PC-9 (cell line): ENCODE data around the gene DNAJC3. TPM values are rescaled to one million over a fixed set of nuclear protein-coding genes. Genes with fewer than 3 reads are reported as not detected.
"Not testable (repeated sequence)": the region's sequence is repeated elsewhere in the genome, so short reads cannot be mapped to it uniquely, and the experiment has no call there.

ENCODE experiments used
- BruUV-seq: library from RNA; stranded (reverse); fragments of 400-500 nt; replicated peaks from 2 replicates; lab custom pipeline; 2021; lab: Mats Ljungman, UMichigan
- CTCF ChIA-PET: fragments of 300-600 bp; sonication (Branson Sonifier 250); formaldehyde crosslinking; loops from one replicate; lab custom pipeline; 2022; ENCODE audit warnings: antibody characterized with exemption; lab: Charles Lee
- POLR2A ChIA-PET: fragments of 300-600 bp; sonication (Branson Sonifier 250); formaldehyde crosslinking; loops from one replicate; lab custom pipeline; 2022; ENCODE audit warnings: antibody characterized with exemption; ENCODE audit not compliant: unreplicated experiment; lab: Charles Lee
- DNase-seq, 2 experiments: peaks; one replicate each; pipeline versions ENCODE4 v3.0.0 to v3.0.0-alpha.2; 2015 to 2022; ENCODE audit warnings: mixed read lengths in 1 of 2
- H2AFZ ChIP-seq: fragments of 200-600 bp; sonication (generic); 2 replicates; pipeline ENCODE4 v1.8.1; 2017; ENCODE audit warnings: antibody characterized with exemption
- H3F3A ChIP-seq: fragments of 200-600 bp; sonication (generic); 2 replicates; pipeline ENCODE4 v1.8.1; 2017; ENCODE audit warnings: antibody characterized with exemption, mild to moderate bottlenecking, low read depth; ENCODE audit not compliant: insufficient read depth
- H3K27ac ChIP-seq: fragments of 200-600 bp; sonication (generic); 2 replicates; pipeline ENCODE4 v1.6.1; 2016; ENCODE audit warnings: mixed run types
- H3K27me3 ChIP-seq: fragments of 200-600 bp; sonication (generic); 2 replicates; pipeline ENCODE4 v1.6.1; 2016; ENCODE audit warnings: low read depth, mixed run types; ENCODE audit not compliant: insufficient read depth
- H3K36me3 ChIP-seq: fragments of 200-600 bp; sonication (generic); 2 replicates; pipeline ENCODE4 v1.6.1; 2016; ENCODE audit warnings: low read depth, mixed run types
- H3K4me1 ChIP-seq: fragments of 200-600 bp; sonication (generic); replicated peaks from 2 replicates; pipeline ENCODE4 v1.6.1; 2016; ENCODE audit warnings: mixed run types; ENCODE audit not compliant: insufficient read depth
- H3K4me2 ChIP-seq: fragments of 200-600 bp; sonication (generic); 2 replicates; pipeline ENCODE4 v1.6.1; 2017; ENCODE audit warnings: mixed run types
- H3K4me3 ChIP-seq: fragments of 200-600 bp; sonication (generic); 2 replicates; pipeline ENCODE4 v1.6.1; 2016; ENCODE audit warnings: mixed run types
- H3K79me2 ChIP-seq: fragments of 200-600 bp; sonication (generic); 2 replicates; pipeline ENCODE4 v1.6.1; 2017; ENCODE audit warnings: low read depth, mixed run types
- H3K9me2 ChIP-seq: fragments of 200-600 bp; sonication (generic); 2 replicates; pipeline ENCODE4 v1.8.1; 2017; ENCODE audit warnings: mild to moderate bottlenecking; ENCODE audit not compliant: insufficient read depth
- H3K9me3 ChIP-seq: fragments of 200-600 bp; sonication (generic); 2 replicates; pipeline ENCODE4 v1.8.1; 2016; ENCODE audit warnings: low read depth; ENCODE audit not compliant: insufficient read depth
- H4K20me1 ChIP-seq: fragments of 200-600 bp; sonication (generic); 2 replicates; pipeline ENCODE4 v1.8.1; 2017; ENCODE audit not compliant: insufficient read depth
- CTCF ChIP-seq: fragments of 200-600 bp; sonication (generic); conservative IDR thresholded peaks from 2 replicates; pipeline ENCODE4 v1.6.1; 2017; ENCODE audit warnings: mixed run types, antibody characterized with exemption, mild to moderate bottlenecking, moderate library complexity
- EZH2 ChIP-seq: fragments of 200-600 bp; sonication (generic); IDR thresholded peaks from 2 replicates; pipeline ENCODE4 v1.8.0; 2017; ENCODE audit warnings: antibody characterized with exemption, low read depth
- intact Hi-C: fragments of 100-400 bp; cut with micrococcal nuclease; formaldehyde crosslinking; loops from one replicate; pipeline ENCODE4 v1.10.0; 2022; ENCODE audit not compliant: unreplicated experiment
- total RNA-seq: library from RNA; stranded (reverse); gene quantifications from 2 replicates; pipeline ENCODE4 v1.2.3, GENCODE V29; 2021

DNAJC3 gene
- total RNA-seq, 1 experiment from 2014 or later: 10.5 TPM

GRCh38 chr13:95771905-95772304 is 95.0 kb downstream of the DNAJC3 start:
- no peak for DNase-seq
- intact Hi-C loops: no loop called here
- Histone ChIP-seq H2AFZ (no peak overlapping the region), H3K9me3 (no peaks in the 10 kb centered on the region), H4K20me1 (no peaks in the 10 kb centered on the region), H3F3A (no peaks in the 10 kb centered on the region; the same call in none of the 2 replicates), H3K4me3 (no peak overlapping the region), H3K4me1 (no peaks in the 10 kb centered on the region), H3K27ac (no peak overlapping the region), H3K9me2 (no peaks in the 10 kb centered on the region), H3K27me3 (no peaks in the 10 kb centered on the region), H3K79me2 (no peaks in the 10 kb centered on the region), H3K4me2 (no peak overlapping the region), H3K36me3 (peaks cover 8% of the 10 kb centered on the region; the same call in 1 of the 2 replicates)
- BruUV-seq: no TSS peak
- POLR2A ChIA-PET: no interaction called here
- CTCF ChIA-PET: no interaction called here
- no peak for TF ChIP-seq EZH2
- TF ChIP-seq CTCF: no peak

- Histone ChIP-seq H2AFZ (no peak overlapping the region), H3K4me2 (no peak overlapping the region), H3K79me2 (no peaks in the 10 kb centered on the region), H3K27me3 (no peaks in the 10 kb centered on the region), H3K4me1 (peaks cover 6% of the 10 kb centered on the region), H3K9me2 (peaks cover 5% of the 10 kb centered on the region; the same call in 1 of the 2 replicates), H3K36me3 (no peaks in the 10 kb centered on the region), H3F3A (peaks cover 11% of the 10 kb centered on the region; the same call in 1 of the 2 replicates), H4K20me1 (no peaks in the 10 kb centered on the region), H3K27ac (no peak overlapping the region), H3K4me3 (no peak overlapping the region), H3K9me3 (no peaks in the 10 kb centered on the region)
- no peak for DNase-seq
- BruUV-seq: no TSS peak
- ChIA-PET POLR2A (no interaction called here), CTCF (no interaction called here)
- TF ChIP-seq CTCF (no peak), EZH2 (no peak)
- intact Hi-C loops: no loop called here
Measured at GRCh38 chr13:95779522-95779921, 102.6 kb downstream of the DNAJC3 start.

GRCh38 chr13:95781016-95781415 is 104.1 kb downstream of the DNAJC3 start:
- CTCF ChIA-PET: no interaction called here
- no peaks in the 10 kb centered on the region for H3K79me2 ChIP-seq
- no TSS peak for BruUV-seq

GRCh38 chr13:95781940-95782339 is 105.0 kb downstream of the DNAJC3 start:
- POLR2A ChIA-PET, intact Hi-C loops, H3K4me3 ChIP-seq, H3K27me3 ChIP-seq, H3K9me2 ChIP-seq, CTCF ChIA-PET, H3K27ac ChIP-seq, H3K36me3 ChIP-seq, H3K4me1 ChIP-seq, H2AFZ ChIP-seq, H3K79me2 ChIP-seq, BruUV-seq, H3K9me3 ChIP-seq, DNase-seq, H3K4me2 ChIP-seq, H4K20me1 ChIP-seq: not testable (repeated sequence)
- H3F3A ChIP-seq: peaks cover 13% of the 10 kb centered on the region; the same call in 1 of the 2 replicates

More at GRCh38 chr13:95781016-95781415, 104.1 kb downstream of the DNAJC3 start:
- peaks cover 8% of the 10 kb centered on the region for H3K4me1 ChIP-seq
- no peaks in the 10 kb centered on the region for H3K36me3 ChIP-seq
- POLR2A ChIA-PET: interaction anchor here (0.6 kb wide), 1 partner anchor 376 kb away, joined by 3 read pairs; no protein-coding TSS in a partner anchor
- TF ChIP-seq CTCF (no peak), EZH2 (no peak)
- no peak overlapping the region for H2AFZ ChIP-seq
- H3K27me3 ChIP-seq: no peaks in the 10 kb centered on the region
- peaks cover 13% of the 10 kb centered on the region; the same call in 1 of the 2 replicates for H3F3A ChIP-seq
- intact Hi-C loops: no loop called here
- no peak overlapping the region for H3K4me3 ChIP-seq
- no peaks in the 10 kb centered on the region for H3K9me3 ChIP-seq
- peaks cover 5% of the 10 kb centered on the region; the same call in 1 of the 2 replicates for H3K9me2 ChIP-seq
- no peak overlapping the region for H3K27ac ChIP-seq
- no peak overlapping the region for H3K4me2 ChIP-seq
- no peaks in the 10 kb centered on the region for H4K20me1 ChIP-seq
- DNase-seq: no peak
